Activated T-cell treated with anti-CD3 and anti-CD28 coated beads, Interleukin-2, amount 50 U/mL, for 24 hours (primary cell): ENCODE measurements around the gene LSM5.
"Not testable (repeated sequence)": the region's sequence is repeated elsewhere in the genome, so short reads cannot be mapped to it uniquely, and the experiment has no call there.

Experiments used
- DNase-seq: peaks from one replicate; pipeline ENCODE4 v3.0.0-alpha.2; 2020
- H3K27ac Mint-ChIP-seq: 2 replicates; pipeline ENCODE4 v1.8.0; 2020; ENCODE audit warnings: mild to moderate bottlenecking, mixed read lengths
- H3K27me3 Mint-ChIP-seq: 2 replicates; pipeline ENCODE4 v1.8.0; 2020; ENCODE audit warnings: mixed read lengths
- H3K36me3 Mint-ChIP-seq: 2 replicates; pipeline ENCODE4 v1.8.0; 2020; ENCODE audit warnings: low read depth, mixed read lengths
- H3K4me1 Mint-ChIP-seq: 2 replicates; pipeline ENCODE4 v1.8.0; 2020; ENCODE audit warnings: low read depth, mixed read lengths
- H3K4me3 Mint-ChIP-seq: 2 replicates; pipeline ENCODE4 v1.8.0; 2020; ENCODE audit warnings: mild to moderate bottlenecking, moderate library complexity, mixed read lengths
- H3K9me3 Mint-ChIP-seq: 2 replicates; pipeline ENCODE4 v1.8.0; 2020; ENCODE audit warnings: mixed read lengths

The LSM5 gene

GRCh38 chr7:32518534-32519140, 28.5 kb upstream of the LSM5 start:
- Mint-ChIP-seq H3K4me3 (no peak overlapping the region), H3K27ac (no peak overlapping the region), H3K27me3 (no peaks in the 10 kb centered on the region), H3K4me1 (peaks cover 58% of the 10 kb centered on the region), H3K36me3 (peaks cover 89% of the 10 kb centered on the region), H3K9me3 (peaks cover 26% of the 10 kb centered on the region)
- no peak for DNase-seq

GRCh38 chr7:32516551-32517100, 26.4 kb upstream of the LSM5 start:
- peaks cover 71% of the 10 kb centered on the region for H3K4me1 Mint-ChIP-seq
- peaks cover 92% of the 10 kb centered on the region for H3K36me3 Mint-ChIP-seq
- H3K27me3 Mint-ChIP-seq, result no peaks in the 10 kb centered on the region
- DNase-seq, result no peak
- H3K4me3 Mint-ChIP-seq, result no peak overlapping the region
- peaks cover 26% of the 10 kb centered on the region for H3K9me3 Mint-ChIP-seq
- H3K27ac Mint-ChIP-seq, result peak overlapping the region; percentile 70

GRCh38 chr7:32515890-32516550, 25.8 kb upstream of the LSM5 start:
- Mint-ChIP-seq H3K36me3 (peaks cover 92% of the 10 kb centered on the region), H3K27ac (peak overlapping the region; percentile 70), H3K27me3 (no peaks in the 10 kb centered on the region), H3K4me1 (peaks cover 73% of the 10 kb centered on the region), H3K9me3 (peaks cover 21% of the 10 kb centered on the region), H3K4me3 (no peak overlapping the region)
- DNase-seq, result no peak

GRCh38 chr7:32513210-32513609, 23.0 kb upstream of the LSM5 start:
- H3K4me1 Mint-ChIP-seq, result peaks cover 84% of the 10 kb centered on the region
- H3K4me3 Mint-ChIP-seq, result no peak overlapping the region
- peaks cover 93% of the 10 kb centered on the region for H3K36me3 Mint-ChIP-seq
- no peaks in the 10 kb centered on the region for H3K27me3 Mint-ChIP-seq
- peaks cover 7% of the 10 kb centered on the region for H3K9me3 Mint-ChIP-seq
- peak overlapping the region; percentile 65 for H3K27ac Mint-ChIP-seq
- no peak for DNase-seq

- Mint-ChIP-seq H3K4me3 (no peak overlapping the region), H3K27ac (peak overlapping the region; percentile 55), H3K9me3 (peaks cover 1% of the 10 kb centered on the region), H3K4me1 (peaks cover 93% of the 10 kb centered on the region), H3K36me3 (peaks cover 89% of the 10 kb centered on the region), H3K27me3 (no peaks in the 10 kb centered on the region)
- no peak for DNase-seq
Measured at GRCh38 chr7:32511791-32512190, 21.6 kb upstream of the LSM5 start.

GRCh38 chr7:32507414-32507813, 17.2 kb upstream of the LSM5 start:
- peaks cover 78% of the 10 kb centered on the region for H3K4me1 Mint-ChIP-seq
- H3K27me3 Mint-ChIP-seq, result no peaks in the 10 kb centered on the region
- H3K9me3 Mint-ChIP-seq, result no peaks in the 10 kb centered on the region
- peak overlapping the region; percentile 71 for H3K27ac Mint-ChIP-seq
- peaks cover 59% of the 10 kb centered on the region for H3K36me3 Mint-ChIP-seq
- no peak overlapping the region for H3K4me3 Mint-ChIP-seq
- DNase-seq, result no peak

GRCh38 chr7:32506266-32507054, 16.3 kb upstream of the LSM5 start:
- peak overlapping the region; percentile 93 for H3K27ac Mint-ChIP-seq
- H3K4me1 Mint-ChIP-seq, result peaks cover 75% of the 10 kb centered on the region
- H3K27me3 Mint-ChIP-seq, result no peaks in the 10 kb centered on the region
- no peaks in the 10 kb centered on the region for H3K9me3 Mint-ChIP-seq
- H3K4me3 Mint-ChIP-seq, result peak overlapping the region; percentile 15
- DNase-seq, result no peak
- H3K36me3 Mint-ChIP-seq, result peaks cover 53% of the 10 kb centered on the region

- Mint-ChIP-seq H3K9me3 (no peaks in the 10 kb centered on the region), H3K4me3 (peak overlapping the region; percentile 51), H3K27me3 (no peaks in the 10 kb centered on the region), H3K27ac (peak overlapping the region; percentile 96), H3K4me1 (peaks cover 70% of the 10 kb centered on the region), H3K36me3 (peaks cover 56% of the 10 kb centered on the region)
- DNase-seq, result no peak
Measured at GRCh38 chr7:32502728-32503127, 12.5 kb upstream of the LSM5 start.

GRCh38 chr7:32501522-32501921, 11.3 kb upstream of the LSM5 start:
- Mint-ChIP-seq H3K9me3 (no peaks in the 10 kb centered on the region), H3K36me3 (peaks cover 54% of the 10 kb centered on the region), H3K27ac (peak overlapping the region; percentile 95), H3K27me3 (no peaks in the 10 kb centered on the region), H3K4me3 (peak overlapping the region; percentile 51), H3K4me1 (peaks cover 70% of the 10 kb centered on the region)
- DNase-seq, result no peak

GRCh38 chr7:32500922-32501341, 10.8 kb upstream of the LSM5 start:
- Mint-ChIP-seq H3K4me1 (peaks cover 70% of the 10 kb centered on the region), H3K4me3 (peak overlapping the region; percentile 51), H3K9me3 (no peaks in the 10 kb centered on the region), H3K36me3 (peaks cover 56% of the 10 kb centered on the region), H3K27me3 (no peaks in the 10 kb centered on the region), H3K27ac (peak overlapping the region; percentile 95)
- DNase-seq, result no peak

GRCh38 chr7:32500216-32500615, 10.0 kb upstream of the LSM5 start:
- not testable (repeated sequence) for H3K27me3 Mint-ChIP-seq, H3K9me3 Mint-ChIP-seq, H3K4me3 Mint-ChIP-seq, DNase-seq
- Mint-ChIP-seq H3K27ac (peak overlapping the region; percentile 61), H3K36me3 (peaks cover 61% of the 10 kb centered on the region), H3K4me1 (peaks cover 65% of the 10 kb centered on the region)

- H3K4me3 Mint-ChIP-seq, result not testable (repeated sequence)
- Mint-ChIP-seq H3K4me1 (peaks cover 67% of the 10 kb centered on the region), H3K27ac (peak overlapping the region; percentile 61)
Measured at GRCh38 chr7:32499755-32500154, 9.6 kb upstream of the LSM5 start.

GRCh38 chr7:32496052-32496813, 6.1 kb upstream of the LSM5 start:
- Mint-ChIP-seq H3K36me3 (peaks cover 53% of the 10 kb centered on the region), H3K9me3 (no peaks in the 10 kb centered on the region), H3K27ac (peak overlapping the region; percentile 99), H3K27me3 (no peaks in the 10 kb centered on the region), H3K4me1 (peaks cover 49% of the 10 kb centered on the region), H3K4me3 (peak overlapping the region; percentile 93)
- no peak for DNase-seq

More at GRCh38 chr7:32499755-32500154, 9.6 kb upstream of the LSM5 start:
- not testable (repeated sequence) for H3K27me3 Mint-ChIP-seq, H3K9me3 Mint-ChIP-seq, DNase-seq
- H3K36me3 Mint-ChIP-seq, result peaks cover 64% of the 10 kb centered on the region
